GM12892 (cell line): ENCODE measurements around the gene ECE1.

Experiments used
- POLR2A ChIP-seq: IDR thresholded peaks from 2 replicates; pipeline ENCODE4 v1.6.1; 2011; ENCODE audit warnings: low read depth, low read length, control low read depth
- POLR2AphosphoS5 ChIP-seq: IDR thresholded peaks from 2 replicates; pipeline ENCODE4 v1.6.1; 2011; ENCODE audit warnings: low read depth, low read length, control low read depth
- TAF1 ChIP-seq: IDR thresholded peaks from 2 replicates; pipeline ENCODE4 v1.6.1; 2011; ENCODE audit warnings: low read depth, mild to moderate bottlenecking, control low read depth, low read length, borderline replicate concordance

DNA sequence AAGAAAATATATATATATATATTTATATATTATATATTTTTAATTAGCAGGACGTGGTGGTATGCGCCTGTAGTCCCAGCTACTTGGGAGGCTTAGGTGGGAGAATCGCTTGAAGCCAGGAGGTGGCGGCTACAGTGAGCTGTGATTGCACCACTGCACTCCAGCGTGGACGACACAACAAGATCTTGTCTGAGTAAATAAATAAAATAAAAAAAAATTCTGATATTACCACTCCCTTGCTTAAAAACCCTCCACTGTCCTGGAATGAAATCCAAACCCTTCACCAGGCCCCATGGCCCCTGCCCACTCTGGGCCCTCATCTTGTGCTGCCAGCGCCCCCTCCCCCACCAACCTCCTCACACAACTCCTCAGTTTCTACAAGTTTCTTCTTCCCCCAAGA lies 1.7 kb upstream of the ECE1 start:
- TF ChIP-seq POLR2AphosphoS5, result no peak
- TF ChIP-seq TAF1, result no peak
- TF ChIP-seq POLR2A, result no peak
